ENCODE results near the gene BSG.
"Not testable (repeated sequence)": the region's sequence is repeated elsewhere in the genome, so short reads cannot be mapped to it uniquely, and the experiment has no call there.

Gene BSG

DNA sequence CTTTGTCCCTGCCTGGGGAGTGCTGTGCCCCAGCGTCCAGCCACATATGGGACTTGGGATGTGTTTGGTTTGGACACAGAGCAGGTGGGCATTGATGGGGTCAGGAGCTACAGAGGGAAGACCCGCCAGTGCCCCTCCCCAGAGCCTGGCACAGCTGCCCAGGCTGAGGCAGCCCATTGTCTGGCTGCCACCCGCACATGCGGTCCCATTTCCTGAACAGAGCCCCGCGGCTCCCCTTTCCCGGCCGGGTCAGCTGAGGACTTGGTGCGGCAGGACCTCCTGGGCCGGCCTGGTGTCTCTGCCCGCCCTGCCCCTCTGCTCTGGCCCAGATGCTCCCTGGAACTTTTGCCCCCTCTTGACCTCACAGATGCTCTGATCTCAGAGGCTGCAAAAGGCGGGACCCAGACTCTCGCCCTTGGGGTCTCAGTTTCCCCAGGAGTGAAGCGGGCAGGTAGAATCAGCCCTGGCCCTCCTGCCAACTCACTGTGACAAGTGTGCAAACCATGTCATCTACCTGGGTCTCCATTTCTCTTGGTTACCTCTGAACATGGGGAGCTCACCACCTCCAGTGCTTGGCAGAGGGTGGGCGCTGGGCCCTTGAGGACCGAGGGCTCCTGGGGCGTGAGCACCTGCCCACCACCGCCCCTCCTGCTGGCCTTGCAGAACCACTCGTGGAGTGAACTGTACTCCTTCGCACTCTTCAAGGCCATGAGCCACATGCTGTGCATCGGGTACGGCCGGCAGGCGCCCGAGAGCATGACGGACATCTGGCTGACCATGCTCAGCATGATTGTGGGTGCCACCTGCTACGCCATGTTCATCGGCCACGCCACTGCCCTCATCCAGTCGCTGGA, 35.1 kb downstream of the BSG start:
- no peak for DNase-seq

DNA sequence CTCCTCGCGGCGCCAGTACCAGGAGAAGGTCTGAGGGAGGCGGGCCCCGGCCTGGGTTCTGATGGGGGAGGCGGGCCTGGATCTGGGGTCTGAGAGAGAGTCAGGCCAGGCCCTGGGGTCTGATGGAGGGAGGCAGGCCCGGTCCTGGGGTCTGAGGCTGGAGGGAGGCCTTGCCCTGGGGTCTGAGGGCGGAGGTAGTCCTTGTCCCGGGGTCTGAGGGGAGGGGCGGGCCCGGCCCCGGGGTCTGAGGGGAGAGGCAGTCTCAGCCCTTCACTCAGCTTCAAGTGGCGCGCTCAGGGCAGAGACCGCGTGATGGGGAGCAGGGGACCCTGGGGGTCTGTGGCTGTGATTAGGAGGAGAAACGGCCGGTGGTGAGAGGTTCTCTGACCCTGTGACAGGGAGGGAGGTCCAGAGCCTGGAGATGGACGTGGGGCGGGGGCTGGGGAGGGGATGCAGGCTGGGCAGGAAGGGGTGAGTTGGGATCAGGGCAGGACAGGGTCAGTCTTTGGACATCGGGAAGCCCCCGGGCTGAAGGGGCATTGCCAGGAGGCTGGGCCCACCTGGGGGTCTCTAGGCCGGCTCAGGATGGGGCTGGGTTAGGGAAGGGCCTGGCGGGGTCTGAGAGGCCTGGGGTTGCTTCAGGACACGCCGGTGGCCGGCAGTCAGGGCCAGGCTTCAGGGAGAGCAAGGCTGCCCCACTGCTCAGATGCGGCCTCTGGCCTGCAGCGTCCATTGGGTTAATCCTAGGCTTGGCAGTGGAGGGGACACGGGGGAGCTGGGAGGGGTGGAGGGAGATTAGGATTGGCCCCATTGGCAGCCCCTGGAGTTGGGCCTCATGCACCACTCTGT, 36.0 kb downstream of the BSG start:
- DNase-seq = no peak

DNA sequence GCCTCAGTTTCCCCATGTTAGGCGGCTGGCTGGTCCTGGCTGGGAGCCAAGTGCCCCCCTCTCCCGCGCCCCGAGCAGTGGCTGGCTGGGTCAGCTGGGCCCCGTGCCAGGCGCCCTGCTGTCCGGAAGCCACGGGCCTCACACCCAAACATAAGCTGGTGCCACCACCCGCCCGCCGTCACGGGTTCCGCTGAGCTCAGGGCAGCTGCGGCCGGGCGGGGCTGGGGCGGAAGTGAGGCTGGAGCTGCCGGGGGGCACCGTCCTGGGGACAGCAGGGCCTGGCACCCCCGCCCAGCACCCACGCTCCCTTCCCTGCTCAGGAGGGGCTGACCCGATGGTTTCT, 36.6 kb downstream of the BSG start:
- DNase-seq = no peak

DNA sequence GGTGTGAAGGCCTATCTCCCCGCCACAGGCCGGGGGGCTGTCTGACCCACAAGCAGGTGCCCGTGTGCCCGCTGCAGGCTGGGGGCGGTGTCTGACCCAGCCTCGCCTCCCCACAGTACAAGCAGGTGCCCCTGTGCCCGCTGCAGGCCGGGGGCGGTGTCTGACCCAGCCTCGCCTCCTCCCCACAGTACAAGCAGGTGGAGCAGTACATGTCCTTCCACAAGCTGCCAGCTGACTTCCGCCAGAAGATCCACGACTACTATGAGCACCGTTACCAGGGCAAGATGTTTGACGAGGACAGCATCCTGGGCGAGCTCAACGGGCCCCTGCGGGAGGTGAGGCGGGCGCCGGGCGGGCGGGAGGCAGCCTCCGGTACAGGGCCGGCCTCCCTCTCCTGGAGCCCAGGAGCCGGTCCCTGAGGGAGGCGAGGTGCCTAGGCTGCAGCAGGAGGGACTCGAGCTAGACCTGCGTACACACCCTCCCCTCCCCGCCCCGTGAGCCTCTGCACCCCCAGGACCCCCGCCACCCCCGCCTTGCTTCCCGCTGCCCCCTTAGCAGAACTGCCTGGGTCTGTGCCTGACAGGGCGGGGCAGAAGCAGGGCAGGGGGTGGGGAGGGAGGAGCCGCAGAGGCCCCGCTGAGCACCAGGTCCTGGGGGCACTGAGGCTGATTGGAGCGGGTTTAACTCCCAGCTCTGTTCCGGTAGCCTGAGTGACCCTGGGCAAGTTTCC, 37.8 kb downstream of the BSG start:
- DNase-seq = peak; percentile 37

DNA sequence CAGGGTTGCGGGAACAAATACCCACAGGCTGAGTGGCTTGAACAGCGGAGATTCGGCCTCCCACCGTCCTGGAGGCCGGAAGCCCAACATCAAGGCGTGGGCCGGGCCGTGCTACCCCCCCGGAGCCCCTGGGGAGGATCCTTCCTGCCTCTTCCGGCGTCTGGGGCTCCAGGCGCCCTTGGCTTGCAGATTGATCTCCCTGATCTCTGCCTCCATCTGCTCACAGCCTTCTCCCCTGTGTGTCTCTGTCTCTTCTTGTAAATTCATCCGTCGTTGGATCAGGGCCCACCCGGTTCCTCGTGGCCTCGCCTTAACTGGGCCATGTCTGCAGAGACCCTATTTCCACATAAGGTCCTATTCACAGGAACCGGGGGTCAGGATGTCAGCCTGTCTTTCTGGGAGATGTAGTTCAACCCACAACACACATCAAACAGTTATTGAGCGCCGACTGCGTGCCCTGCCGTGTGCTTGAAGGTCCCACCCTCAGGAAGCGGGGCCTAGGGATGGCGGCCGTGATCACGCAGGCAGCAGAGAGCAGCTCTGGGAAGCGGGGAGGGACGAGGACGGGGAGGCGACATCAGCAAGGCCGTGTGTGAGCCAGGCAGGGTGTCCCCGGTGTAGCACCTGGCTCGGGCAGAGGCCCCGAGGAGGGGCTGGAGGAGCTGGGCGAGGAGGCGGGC, 38.5 kb downstream of the BSG start:
- peak; percentile 37 for DNase-seq

DNA sequence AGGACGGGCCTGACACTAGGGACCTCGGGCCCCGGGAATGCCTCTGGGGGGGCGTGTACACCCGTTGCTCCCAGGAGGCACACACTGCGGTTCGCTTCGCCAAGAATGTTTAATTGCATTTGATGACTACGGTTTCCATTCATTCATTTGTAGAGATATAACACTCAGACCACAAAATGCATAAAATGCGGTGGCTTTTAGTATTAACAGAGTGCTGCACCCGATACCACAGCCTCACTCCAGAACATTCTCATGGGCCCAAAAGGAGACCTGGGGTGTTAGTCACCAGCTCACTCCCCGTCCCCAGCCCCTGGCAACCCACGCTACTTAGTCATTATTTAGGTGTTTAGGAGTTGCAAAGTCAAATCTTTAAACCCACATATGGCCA, 39.1 kb downstream of the BSG start:
- DNase-seq = no peak

DNA sequence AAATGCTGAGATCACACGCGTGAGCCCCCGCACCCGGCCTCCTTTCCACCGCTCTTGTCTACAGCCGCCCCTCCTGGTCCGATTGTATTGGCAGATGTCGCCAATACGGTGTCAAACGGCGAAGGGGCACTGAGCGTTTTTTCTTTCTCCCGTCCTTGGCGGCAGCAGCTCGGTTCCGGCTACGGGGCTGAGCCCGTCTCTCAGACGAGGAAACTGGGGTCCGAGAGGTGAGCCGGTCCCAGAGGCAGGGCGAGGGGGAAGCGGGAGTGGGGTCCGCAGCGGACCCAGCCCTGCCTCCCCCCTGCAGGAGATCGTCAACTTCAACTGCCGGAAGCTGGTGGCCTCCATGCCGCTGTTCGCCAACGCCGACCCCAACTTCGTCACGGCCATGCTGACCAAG, 40.5 kb downstream of the BSG start:
- no peak for DNase-seq

DNA sequence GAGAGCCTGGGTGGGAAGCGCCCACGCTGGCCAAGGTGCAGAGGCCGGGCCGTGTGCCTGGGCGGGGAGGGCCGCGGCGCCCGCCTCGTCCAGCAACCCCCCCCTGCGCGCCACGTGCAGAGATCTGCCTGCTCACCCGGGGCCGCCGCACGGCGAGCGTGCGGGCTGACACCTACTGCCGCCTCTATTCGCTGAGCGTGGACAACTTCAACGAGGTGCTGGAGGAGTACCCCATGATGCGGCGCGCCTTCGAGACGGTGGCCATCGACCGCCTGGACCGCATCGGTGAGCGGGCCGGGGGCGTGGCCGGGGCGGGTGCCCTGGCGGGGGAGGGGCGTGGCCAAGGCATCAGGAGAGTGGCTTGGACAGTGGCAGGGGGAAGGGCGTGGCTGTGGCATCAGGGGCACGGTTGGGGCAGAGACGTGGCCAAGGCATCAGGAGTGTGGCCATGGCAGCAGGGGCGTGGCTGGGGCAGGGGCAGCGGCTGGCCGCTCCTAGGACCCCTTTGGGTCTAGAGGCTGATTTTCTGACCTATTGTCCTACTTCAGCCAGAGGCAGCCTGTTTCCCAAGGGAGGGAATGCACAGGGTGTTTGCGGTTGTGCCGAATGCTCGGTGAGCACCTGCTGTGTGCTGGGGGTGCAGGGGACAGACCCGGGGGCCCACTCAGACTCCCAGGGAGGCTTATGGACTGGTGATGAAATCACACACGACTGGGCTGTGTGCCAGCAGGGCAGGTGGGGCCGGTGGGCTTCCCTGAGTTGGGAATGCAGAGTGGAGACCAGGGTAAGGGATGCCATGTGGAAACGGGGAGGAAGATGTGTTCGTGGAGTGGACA, 41.6 kb downstream of the BSG start:
- no peak for DNase-seq

DNA sequence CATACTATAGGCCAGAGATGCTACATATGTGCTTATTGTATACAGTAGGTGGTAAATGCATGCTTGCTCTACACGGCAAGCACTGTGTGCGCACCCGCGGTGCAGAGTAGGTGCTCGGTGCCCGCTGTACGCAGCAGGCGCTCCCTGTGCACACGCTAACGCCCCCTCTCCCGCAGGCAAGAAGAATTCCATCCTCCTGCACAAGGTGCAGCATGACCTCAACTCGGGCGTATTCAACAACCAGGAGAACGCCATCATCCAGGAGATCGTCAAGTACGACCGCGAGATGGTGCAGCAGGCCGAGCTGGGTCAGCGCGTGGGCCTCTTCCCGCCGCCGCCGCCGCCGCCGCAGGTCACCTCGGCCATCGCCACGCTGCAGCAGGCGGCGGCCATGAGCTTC, 43.2 kb downstream of the BSG start:
- no peak for DNase-seq

DNA sequence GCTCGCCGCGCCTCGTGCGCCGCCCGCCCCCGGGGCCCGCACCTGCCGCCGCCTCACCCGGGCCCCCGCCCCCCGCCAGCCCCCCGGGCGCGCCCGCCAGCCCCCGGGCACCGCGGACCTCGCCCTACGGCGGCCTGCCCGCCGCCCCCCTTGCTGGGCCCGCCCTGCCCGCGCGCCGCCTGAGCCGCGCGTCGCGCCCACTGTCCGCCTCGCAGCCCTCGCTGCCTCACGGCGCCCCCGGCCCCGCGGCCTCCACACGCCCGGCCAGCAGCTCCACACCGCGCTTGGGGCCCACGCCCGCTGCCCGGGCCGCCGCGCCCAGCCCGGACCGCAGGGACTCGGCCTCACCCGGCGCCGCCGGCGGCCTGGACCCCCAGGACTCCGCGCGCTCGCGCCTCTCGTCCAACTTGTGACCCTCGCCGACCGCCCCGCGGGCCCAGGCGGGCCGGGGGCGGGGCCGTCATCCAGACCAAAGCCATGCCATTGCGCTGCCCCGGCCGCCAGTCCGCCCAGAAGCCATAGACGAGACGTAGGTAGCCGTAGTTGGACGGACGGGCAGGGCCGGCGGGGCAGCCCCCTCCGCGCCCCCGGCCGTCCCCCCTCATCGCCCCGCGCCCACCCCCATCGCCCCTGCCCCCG, 43.8 kb downstream of the BSG start:
- DNase-seq = no peak

DNA sequence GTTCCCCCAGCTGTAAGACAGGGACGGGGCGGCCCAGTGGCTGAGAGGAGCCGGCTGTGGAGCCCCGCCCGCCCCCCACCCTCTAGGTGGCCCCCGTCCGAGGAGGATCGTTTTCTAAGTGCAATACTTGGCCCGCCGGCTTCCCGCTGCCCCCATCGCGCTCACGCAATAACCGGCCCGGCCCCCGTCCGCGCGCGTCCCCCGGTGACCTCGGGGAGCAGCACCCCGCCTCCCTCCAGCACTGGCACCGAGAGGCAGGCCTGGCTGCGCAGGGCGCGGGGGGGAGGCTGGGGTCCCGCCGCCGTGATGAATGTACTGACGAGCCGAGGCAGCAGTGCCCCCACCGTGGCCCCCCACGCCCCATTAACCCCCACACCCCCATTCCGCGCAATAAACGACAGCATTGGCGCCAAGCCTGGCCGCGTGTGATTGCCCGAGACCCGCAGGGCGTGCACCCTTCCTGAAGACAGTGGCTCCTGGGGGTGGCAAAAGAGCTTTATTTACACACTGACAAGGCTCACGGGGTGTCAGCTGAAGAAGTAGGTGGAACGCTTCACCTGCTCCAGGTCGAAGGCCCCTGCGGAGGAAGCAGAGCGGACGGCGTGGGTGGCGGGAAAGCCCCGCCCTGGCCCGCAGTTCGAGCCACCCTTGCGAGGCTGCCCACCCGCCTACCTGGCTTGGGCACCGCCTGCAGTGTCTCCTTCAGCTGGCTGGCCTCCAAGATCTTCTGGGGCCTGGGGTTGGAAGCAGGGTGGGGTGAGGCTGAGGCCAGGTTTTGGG, 44.5 kb downstream of the BSG start:
- no peak for DNase-seq

DNA sequence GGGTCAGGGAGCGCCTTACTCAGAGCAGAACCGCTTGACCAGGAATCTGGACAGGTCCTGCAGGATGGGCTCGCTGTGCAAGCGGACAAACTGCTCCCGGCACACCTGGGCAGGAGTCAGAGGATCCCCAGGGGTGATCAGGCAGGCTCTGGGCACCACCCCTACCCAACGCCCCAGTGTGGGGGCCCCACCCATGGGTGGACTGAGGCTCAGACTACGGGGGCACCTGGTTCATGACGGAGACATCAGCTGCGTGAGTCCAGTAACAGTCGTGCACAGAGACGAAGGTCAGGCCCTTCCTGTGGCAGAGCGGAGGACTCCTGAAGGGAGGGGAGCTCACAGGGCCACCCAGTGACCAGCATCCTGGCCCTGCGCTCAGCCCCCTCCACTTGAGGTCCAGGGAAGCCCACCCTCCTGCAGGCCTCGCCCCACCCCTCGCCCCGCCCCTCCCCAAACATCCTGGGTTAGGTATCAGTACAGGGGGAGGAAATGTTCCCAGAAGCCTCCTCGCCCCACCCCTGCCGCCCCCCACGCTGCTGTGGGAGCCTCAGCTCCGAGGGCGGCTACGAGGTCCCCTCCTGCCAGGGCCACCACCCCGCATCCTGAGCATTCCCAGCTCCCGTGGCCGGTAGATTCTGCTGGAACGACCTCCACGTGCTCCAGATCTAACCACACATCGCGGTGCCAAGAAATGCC, 45.3 kb downstream of the BSG start:
- DNase-seq = no peak

DNA sequence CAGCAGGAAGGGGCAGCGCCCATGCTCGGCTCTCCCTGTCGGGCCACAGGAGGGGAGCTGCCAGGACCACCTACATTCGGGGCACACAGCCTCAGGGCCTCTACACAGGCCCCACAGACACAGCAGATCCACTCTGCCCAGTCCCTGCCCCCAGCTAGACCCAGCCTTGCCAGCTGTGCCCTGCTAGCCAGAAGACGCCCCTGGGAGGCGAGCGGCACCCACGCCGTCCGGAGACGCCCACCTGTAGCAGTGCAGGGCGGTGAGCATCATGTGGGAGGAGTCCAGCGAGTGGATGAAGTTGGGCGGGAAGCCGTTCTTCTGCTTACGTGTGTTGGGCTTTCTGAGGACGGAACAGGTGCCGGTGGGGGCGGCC, 45.8 kb downstream of the BSG start:
- no peak for DNase-seq

DNA sequence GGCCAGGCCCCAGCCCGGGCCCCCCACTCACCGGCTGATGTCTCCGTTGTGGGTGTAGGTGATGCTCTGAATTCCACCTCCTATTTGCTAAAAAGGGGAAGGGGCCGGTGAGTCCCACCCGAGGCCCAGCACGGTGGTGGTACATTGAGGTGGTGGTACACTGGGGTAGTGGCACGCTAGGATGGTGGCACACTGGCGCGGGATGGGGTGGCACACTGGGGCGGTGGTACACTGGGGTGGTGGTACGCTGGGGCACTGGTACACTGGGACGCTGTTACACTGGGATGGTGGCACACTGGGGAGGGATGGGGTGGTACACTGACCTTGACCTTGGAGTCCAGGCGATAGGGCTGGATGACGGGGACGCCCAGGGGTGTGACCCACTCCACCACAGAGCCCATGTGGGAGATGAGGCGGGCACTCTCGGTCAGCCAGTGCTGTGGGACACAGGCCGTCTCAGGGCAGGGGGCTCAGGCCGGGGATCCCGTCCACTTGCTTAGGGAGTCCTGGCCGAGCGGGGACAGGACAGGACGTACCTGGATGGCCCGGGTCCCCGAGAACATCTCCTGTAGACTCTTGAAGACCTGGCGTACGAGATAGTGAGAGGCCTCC, 46.4 kb downstream of the BSG start:
- DNase-seq = no peak

DNA sequence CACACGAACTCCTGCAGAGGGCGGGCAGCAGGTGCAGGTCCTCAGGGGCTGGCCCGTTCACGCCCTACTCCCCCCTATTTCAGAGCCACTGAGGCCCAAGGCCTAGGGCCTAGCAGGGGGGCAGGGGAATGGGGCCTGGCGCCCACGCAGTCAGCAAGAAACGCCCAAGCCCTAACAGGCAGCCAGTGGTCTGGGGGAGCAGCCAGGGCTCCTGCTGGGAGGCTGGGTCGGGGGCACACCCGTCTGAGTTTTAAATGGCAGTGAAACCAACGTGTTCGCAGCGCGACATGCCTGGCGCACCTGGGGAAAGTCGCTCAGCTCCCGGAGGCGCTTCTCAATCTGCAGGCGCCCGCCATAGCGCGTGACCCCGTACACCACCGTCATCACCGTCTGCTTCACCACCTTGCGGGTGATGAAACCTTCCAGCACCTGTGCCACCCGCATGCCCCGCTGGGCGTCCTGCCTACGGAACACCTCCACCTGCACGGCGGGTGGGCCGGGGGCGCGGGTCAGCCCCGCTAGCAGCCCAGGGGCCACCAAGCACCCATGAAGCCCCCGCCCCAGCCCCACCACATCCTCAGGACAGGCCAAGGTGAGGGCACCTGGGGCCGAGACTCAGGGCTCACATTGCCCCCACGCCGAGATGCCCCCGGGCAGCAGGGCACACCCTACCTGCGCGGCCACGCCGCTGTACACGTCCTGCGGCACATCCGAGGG, 47.0 kb downstream of the BSG start:
- DNase-seq = no peak

DNA sequence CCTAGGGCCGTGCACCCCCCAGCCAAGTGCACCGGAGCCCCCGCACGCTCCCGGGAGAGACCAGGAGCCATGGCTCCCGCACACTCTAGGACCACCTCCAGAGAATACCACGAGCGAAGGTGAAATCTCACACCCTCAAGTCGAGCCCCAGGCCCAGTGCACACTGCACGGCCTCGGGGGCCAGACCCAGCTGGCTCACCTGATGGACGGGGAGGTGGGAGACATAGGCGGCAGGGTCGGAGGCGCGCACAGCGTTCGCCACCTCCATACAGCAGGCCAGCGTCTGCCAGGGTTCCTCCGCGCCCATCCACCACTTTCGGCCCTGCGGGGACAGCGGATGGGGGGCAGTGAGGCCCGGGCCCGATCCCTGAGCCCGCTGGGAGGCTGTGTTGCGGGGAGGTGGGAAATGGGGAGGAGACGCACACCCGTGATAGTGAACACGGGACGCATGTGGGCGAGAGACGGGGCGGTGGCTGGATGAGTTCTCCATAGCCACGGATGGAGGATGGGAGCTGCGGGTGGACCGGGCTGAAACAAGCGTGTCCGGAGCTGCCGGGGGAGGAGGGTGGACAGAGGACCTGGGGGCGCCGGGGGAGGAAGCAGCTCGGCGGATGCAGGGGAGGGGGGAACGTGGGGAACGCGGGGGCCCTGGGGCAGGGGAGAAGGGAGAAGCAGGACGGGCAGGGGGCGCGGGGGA, 47.9 kb downstream of the BSG start:
- no peak for DNase-seq

DNA sequence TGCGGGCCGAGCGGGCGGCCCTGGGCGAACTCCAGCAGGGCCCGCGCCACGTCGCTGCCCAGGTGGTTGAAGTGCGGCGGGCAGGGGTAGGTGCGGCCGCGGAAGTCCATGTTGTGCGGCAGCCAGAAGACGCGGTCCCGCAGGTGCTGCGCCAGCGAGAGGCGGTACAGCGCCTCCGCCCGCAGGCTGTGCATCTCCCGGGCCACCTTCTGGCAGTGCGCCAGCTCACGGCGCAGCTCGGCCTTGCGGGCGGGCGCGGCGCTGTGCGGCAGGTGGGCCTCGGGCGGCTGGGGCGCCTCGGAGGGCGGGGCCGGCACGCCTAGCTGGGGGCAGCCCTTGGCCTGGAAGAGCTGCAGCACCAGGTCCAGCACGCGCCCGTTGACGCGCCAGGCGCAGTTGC, 48.8 kb downstream of the BSG start:
- not testable (repeated sequence) for DNase-seq

DNA sequence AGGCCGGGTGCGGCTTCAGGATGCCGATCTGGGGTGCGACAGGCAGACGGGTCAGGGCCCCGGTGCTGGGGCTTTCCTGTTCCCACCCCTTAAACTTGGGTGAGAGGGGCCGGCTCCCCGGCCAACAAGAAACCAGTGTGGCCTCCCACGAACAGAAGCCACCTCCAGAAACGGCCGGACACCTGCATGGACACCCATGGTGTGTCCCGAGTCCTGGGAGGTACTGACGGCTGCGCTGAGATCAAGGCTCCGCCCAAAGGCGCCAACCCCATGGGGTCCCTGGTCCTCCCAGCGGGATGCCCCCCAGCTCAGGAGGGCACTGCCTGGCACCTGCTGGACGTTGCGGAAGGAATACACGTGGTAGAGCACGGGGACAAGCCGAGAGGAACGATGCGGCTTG, 49.4 kb downstream of the BSG start:
- DNase-seq = no peak

Measured in CD4-positive, alpha-beta T cell treated with Interferon gamma for 1 hour (primary cell).